Panc1 (cell line): ENCODE data around the gene ADD1. TPM values are rescaled to one million over a fixed set of nuclear protein-coding genes. Genes with fewer than 3 reads are reported as not detected.

Experiments used
- ATAC-seq: fragments of 200-7000 bp; cut with Tn5 transposase; 2 replicates; pipeline ENCODE4 v1.9.1; 2020; ENCODE audit warnings: mild to moderate bottlenecking, moderate library complexity
- BruUV-seq: library from RNA; stranded (reverse); fragments of 400-500 nt; replicated peaks from 2 replicates; lab custom pipeline; 2021; lab: Mats Ljungman, UMichigan
- CTCF ChIA-PET: fragments of 300-600 bp; sonication (Branson Sonifier 250); formaldehyde crosslinking; loops from one replicate; lab custom pipeline; 2022; ENCODE audit warnings: antibody characterized with exemption; lab: Charles Lee
- POLR2A ChIA-PET: fragments of 300-600 bp; sonication (Branson Sonifier 250); formaldehyde crosslinking; loops from one replicate; lab custom pipeline; 2022; ENCODE audit warnings: antibody characterized with exemption; lab: Charles Lee
- DNase-seq: peaks from one replicate; pipeline ENCODE4 v3.0.0-alpha.2; 2010; ENCODE audit warnings: low read depth, low spot score
- H3K27ac ChIP-seq: 2 replicates; pipeline ENCODE4 v1.5.1; 2011; ENCODE audit warnings: mild to moderate bottlenecking, low read length, inconsistent platforms
- H3K27me3 ChIP-seq: fragments of 200-500 bp; sonication (Bioruptor generic); 2 replicates; pipeline ENCODE4 v1.6.0; 2014; ENCODE audit warnings: low read length, inconsistent platforms; ENCODE audit not compliant: control insufficient read depth, insufficient read depth
- H3K36me3 ChIP-seq: fragments of 200-500 bp; sonication (Bioruptor generic); 2 replicates; pipeline ENCODE4 v1.5.1; 2014; ENCODE audit warnings: inconsistent platforms, mild to moderate bottlenecking, low read length, moderate library complexity; ENCODE audit not compliant: control insufficient read depth, insufficient read depth
- H3K4me1 ChIP-seq: 2 replicates; pipeline ENCODE4 v1.5.1; 2011; ENCODE audit warnings: inconsistent platforms, mild to moderate bottlenecking, low read length, moderate library complexity; ENCODE audit not compliant: control insufficient read depth, insufficient read depth
- H3K4me3 ChIP-seq, 2 experiments: 2 replicates each; pipeline ENCODE4 v1.5.1; 2011 to 2012; ENCODE audit warnings: low read depth in 2 of 2, low read length in 2 of 2, mild to moderate bottlenecking in 2 of 2, inconsistent platforms in 1 of 2, moderate library complexity in 1 of 2
- H3K9me3 ChIP-seq: fragments of 200-500 bp; sonication (Bioruptor generic); 2 replicates; pipeline ENCODE4 v1.5.1; 2014; ENCODE audit warnings: low read depth, mild to moderate bottlenecking, inconsistent platforms, low read length, moderate library complexity; ENCODE audit not compliant: control insufficient read depth, insufficient read depth
- POLR2AphosphoS5 ChIP-seq: IDR thresholded peaks from 2 replicates; pipeline ENCODE4 v1.6.1; 2012; ENCODE audit warnings: mild to moderate bottlenecking, low read depth, low read length, moderate library complexity
- REST ChIP-seq, 2 experiments: IDR thresholded peaks; 2 replicates each; pipeline ENCODE4 v1.6.1; 2011 to 2012; ENCODE audit warnings: low read depth in 2 of 2, control low read depth in 1 of 2, low read length in 1 of 2, mild to moderate bottlenecking in 1 of 2, moderate library complexity in 1 of 2; ENCODE audit not compliant: insufficient read depth in 1 of 2
- SIN3A ChIP-seq: IDR thresholded peaks from 2 replicates; pipeline ENCODE4 v1.6.1; 2012; ENCODE audit warnings: low read depth, mild to moderate bottlenecking, low read length, moderate library complexity, borderline replicate concordance; ENCODE audit not compliant: insufficient read depth
- TCF7L2 ChIP-seq: IDR thresholded peaks from 2 replicates; pipeline ENCODE4 v1.6.1; 2011; ENCODE audit warnings: mild to moderate bottlenecking, low read depth, low read length, inconsistent platforms
- in situ Hi-C: cut with HindIII; loops from 2 replicates; pipeline ENCODE4 v1.10.0; 2016; ENCODE audit warnings: low sequenced_read_pairs, low pct_unique_long_range_greater_than_20kb
- intact Hi-C: fragments of 100-400 bp; cut with micrococcal nuclease; formaldehyde crosslinking; loops from one replicate; pipeline ENCODE4 v1.10.0; 2022; ENCODE audit not compliant: unreplicated experiment
- total RNA-seq: library from RNA; stranded (reverse); gene quantifications from one replicate; pipeline ENCODE4 v1.2.1, GENCODE V29; 2021; ENCODE audit not compliant: unreplicated experiment
- TF ChIP-seq, protein P1 (sequence below): fragments of 450-650 bp; IDR thresholded peaks from 2 replicates; pipeline ENCODE4 v1.5.1; 2017; ENCODE audit warnings: mild to moderate bottlenecking

Gene ADD1
- total RNA-seq, 1 experiment from 2014 or later, result 158 TPM

GRCh38 chr4:2858451-2859217, 15.0 kb downstream of the ADD1 start:
- in situ Hi-C loops, result no loop called here
- TSS peak; percentile 18 for BruUV-seq
- no peak for DNase-seq

GRCh38 chr4:2859514-2859913, 15.9 kb downstream of the ADD1 start:
- CTCF ChIA-PET, result no interaction called here
- Histone ChIP-seq H3K4me1 (peaks cover 38% of the 10 kb centered on the region), H3K4me3 (no peak overlapping the region), H3K36me3 (no peaks in the 10 kb centered on the region; the same call in 1 of the 2 replicates), H3K27ac (no peak overlapping the region; the same call in 1 of the 2 replicates), H3K9me3 (no peaks in the 10 kb centered on the region), H3K27me3 (no peaks in the 10 kb centered on the region)
- intact Hi-C loops (no loop called here), in situ Hi-C loops (no loop called here)
- ATAC-seq, result no peak
- BruUV-seq, result no TSS peak
- no peak for DNase-seq
- TF ChIP-seq, protein P1, sequence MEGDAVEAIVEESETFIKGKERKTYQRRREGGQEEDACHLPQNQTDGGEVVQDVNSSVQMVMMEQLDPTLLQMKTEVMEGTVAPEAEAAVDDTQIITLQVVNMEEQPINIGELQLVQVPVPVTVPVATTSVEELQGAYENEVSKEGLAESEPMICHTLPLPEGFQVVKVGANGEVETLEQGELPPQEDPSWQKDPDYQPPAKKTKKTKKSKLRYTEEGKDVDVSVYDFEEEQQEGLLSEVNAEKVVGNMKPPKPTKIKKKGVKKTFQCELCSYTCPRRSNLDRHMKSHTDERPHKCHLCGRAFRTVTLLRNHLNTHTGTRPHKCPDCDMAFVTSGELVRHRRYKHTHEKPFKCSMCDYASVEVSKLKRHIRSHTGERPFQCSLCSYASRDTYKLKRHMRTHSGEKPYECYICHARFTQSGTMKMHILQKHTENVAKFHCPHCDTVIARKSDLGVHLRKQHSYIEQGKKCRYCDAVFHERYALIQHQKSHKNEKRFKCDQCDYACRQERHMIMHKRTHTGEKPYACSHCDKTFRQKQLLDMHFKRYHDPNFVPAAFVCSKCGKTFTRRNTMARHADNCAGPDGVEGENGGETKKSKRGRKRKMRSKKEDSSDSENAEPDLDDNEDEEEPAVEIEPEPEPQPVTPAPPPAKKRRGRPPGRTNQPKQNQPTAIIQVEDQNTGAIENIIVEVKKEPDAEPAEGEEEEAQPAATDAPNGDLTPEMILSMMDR, result no peak
- TF ChIP-seq SIN3A (no peak), REST (IDR thresholded peaks at IDR 0.05; ENCODE audit: insufficient read depth in 1 of 2, low read depth in 2 of 2, low read length in 1 of 2) (no peak), POLR2AphosphoS5 (no peak)
- POLR2A ChIA-PET, result interaction anchor here (0.6 kb wide), 1 partner anchor 431 kb away, joined by 12 read pairs; no protein-coding TSS in a partner anchor

More at GRCh38 chr4:2858451-2859217, 15.0 kb downstream of the ADD1 start:
- Histone ChIP-seq H3K27me3 (no peaks in the 10 kb centered on the region), H3K9me3 (no peaks in the 10 kb centered on the region), H3K4me1 (peaks cover 38% of the 10 kb centered on the region), H3K36me3 (no peaks in the 10 kb centered on the region; the same call in 1 of the 2 replicates), H3K27ac (no peak overlapping the region), H3K4me3 (no peak overlapping the region)
- no peak for TF ChIP-seq SIN3A
- TF ChIP-seq POLR2AphosphoS5, result no peak
- no peak for TF ChIP-seq REST (IDR thresholded peaks at IDR 0.05; ENCODE audit: insufficient read depth in 1 of 2, low read depth in 2 of 2, low read length in 1 of 2)
- TF ChIP-seq, protein P1, result no peak
- TF ChIP-seq TCF7L2, result no peak
- no peak for ATAC-seq
- POLR2A ChIA-PET, result interaction anchor here (0.5 kb wide), 1 partner anchor 199 kb away, joined by 3 read pairs; no protein-coding TSS in a partner anchor
- CTCF ChIA-PET, result no interaction called here
- intact Hi-C loops, result no loop called here
